Glomerular endothelial cell (primary cell): ENCODE results near the gene MRPS16. TPM values are rescaled to one million over a fixed set of nuclear protein-coding genes. Genes with fewer than 3 reads are reported as not detected.

ENCODE experiments used
- DNase-seq: peaks from one replicate; pipeline ENCODE4 v3.0.0-alpha.2; 2011; ENCODE audit warnings: low read depth, low spot score; ENCODE audit errors: extremely low read depth
- total RNA-seq: library from RNA; depleted of rRNA; stranded (reverse); fragments of >200 nt; gene quantifications from 2 replicates; pipeline ENCODE4 v1.2.3, GENCODE V29; 2015

Gene MRPS16
- total RNA-seq, 1 donor from 2014 or later, result 48.6 TPM

GRCh38 chr10:73205081-73205480 is 47.4 kb downstream of the MRPS16 start:
- no peak for DNase-seq

Other genes with a start within 250 kb of the MRPS16 start
- gene P4HA1, start 155.8 kb downstream of the MRPS16 start, total RNA-seq, result 82.2 and 83.8 TPM in 2 replicates
- gene NUDT13, start 142.2 kb downstream of the MRPS16 start, total RNA-seq, result 0.97 and 0.99 TPM in 2 replicates
- gene ECD, start 84.6 kb downstream of the MRPS16 start, total RNA-seq, result 38.4 and 41.2 TPM in 2 replicates
- 15.0 and 16.5 TPM in 2 replicates for gene FAM149B1, start 84.5 kb downstream of the MRPS16 start, total RNA-seq
- gene DNAJC9, start 5.4 kb downstream of the MRPS16 start, total RNA-seq, result 19.3 and 26.1 TPM in 2 replicates
- 0.39 and 0.41 TPM in 2 replicates for gene CFAP70, start 106.2 kb upstream of the MRPS16 start, total RNA-seq
- 76.1 and 102 TPM in 2 replicates for gene ANXA7, start 161.4 kb upstream of the MRPS16 start, total RNA-seq
- 1.3 and 2.4 TPM in 2 replicates for gene MSS51, start 180.9 kb upstream of the MRPS16 start, total RNA-seq
- 22.9 and 31.4 TPM in 2 replicates for gene PPP3CB, start 243.4 kb upstream of the MRPS16 start, total RNA-seq